Measurements from ENCODE around the gene FHDC1.

The FHDC1 gene

GRCh38 chr4:153014460-153014859, 78.3 kb downstream of the FHDC1 start:
- no peak for DNase-seq

DNA sequence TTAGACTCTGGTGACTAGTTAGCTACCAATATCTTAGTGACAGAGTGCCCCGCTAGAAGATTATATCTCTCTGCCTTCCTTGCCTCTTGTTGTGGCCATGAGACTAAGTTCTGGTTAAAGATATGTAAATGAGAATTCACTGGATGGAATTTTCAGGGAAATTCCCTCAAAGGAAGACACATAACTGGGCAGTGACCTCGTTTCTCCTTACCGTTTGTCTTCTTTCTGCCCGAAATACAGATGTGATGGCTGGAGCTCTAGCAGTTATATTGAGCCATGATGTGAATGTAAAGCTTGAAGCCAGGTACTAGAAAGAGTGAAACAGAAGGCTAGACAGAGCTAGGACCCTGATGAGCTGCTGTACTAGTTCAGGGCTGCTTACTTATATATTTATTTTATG, 80.5 kb downstream of the FHDC1 start:
- DNase-seq, result no peak

DNA sequence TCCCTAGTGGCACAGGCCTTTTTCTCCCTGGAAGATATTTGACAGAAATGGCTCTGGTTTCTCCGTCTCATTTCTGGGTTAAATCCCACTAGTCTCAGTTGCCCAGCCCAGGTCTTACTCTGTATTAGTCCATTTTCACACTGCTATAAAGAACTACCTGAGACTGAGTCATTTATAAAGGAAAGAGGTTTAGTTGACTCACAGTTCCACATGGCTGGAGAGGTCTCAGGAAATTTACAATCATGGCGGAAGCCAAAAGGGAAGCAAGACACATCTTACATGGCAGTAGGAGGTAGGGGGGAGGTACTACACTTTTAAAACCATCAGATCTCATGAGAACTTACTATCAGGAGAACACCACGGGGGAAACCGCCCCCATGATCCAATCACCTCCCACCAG, 81.9 kb downstream of the FHDC1 start:
- DNase-seq, result no peak

DNA sequence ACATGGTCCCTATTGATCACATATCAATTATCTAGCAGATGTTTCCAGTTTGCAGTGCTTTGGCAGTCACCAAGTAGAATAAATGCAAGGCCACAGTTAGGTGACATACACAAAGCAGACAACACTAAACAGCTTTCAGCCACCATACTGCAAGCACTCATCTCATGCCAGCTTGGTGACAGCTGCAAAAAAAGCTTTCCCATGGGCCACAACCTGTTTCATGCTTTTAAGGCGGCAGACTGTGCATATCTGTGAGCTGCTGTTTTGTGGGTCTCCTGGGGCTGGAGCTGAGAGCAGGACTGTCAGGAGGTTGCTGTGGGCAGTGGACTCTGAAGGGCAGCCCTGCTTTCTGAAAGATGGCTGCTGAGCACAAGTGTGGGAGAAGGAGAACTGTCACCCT, 82.6 kb downstream of the FHDC1 start:
- no peak for DNase-seq

- no peak for DNase-seq
These were observed 83.8 kb downstream of the FHDC1 start for GRCh38 chr4:153019906-153020305.

DNA sequence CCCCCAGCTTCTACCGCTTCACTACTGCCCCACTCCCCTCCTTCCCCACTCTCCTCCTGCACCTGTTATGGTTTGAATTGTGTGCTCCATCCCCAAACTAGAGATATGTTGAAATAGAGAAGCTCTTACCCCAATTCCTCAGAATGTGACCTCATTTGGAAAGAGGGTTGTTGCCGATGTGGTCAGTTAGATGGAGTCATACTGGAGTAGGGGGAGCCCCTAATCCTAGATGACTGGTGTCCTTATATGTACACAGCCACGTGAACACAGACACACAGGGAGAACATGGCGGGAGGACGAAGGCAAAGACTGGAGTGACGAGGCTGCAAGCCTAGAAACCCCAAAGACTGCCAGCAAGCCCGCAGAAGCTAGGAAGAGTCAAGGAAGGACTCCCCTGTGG, 84.3 kb downstream of the FHDC1 start:
- DNase-seq, result no peak

- peak; percentile 11 for DNase-seq
These were observed 85.2 kb downstream of the FHDC1 start for GRCh38 chr4:153021276-153021675.

DNA sequence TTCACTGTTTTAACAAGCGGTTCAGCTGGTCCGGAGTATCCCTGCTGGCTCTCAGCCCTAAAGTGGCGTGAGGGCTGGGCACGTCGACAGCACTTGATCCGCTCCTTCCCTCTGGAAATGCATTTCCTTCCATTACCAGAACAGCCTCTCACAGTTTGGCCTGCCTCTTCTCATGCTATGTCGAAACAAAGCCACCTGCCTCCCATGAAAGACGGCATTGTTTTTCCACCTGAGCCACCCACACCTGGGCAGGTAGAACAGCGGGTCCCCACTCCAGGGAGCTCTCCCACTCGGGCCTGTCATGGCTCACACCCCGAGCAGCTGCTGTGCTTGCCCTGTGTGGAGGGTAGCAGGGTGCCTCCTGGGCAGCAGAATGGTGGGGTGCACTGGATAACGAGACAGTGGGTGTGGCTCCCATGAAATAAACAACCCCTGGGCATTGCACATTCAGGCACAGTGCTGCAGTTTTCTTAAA, 86.2 kb downstream of the FHDC1 start:
- peak; percentile 73 for DNase-seq

DNA sequence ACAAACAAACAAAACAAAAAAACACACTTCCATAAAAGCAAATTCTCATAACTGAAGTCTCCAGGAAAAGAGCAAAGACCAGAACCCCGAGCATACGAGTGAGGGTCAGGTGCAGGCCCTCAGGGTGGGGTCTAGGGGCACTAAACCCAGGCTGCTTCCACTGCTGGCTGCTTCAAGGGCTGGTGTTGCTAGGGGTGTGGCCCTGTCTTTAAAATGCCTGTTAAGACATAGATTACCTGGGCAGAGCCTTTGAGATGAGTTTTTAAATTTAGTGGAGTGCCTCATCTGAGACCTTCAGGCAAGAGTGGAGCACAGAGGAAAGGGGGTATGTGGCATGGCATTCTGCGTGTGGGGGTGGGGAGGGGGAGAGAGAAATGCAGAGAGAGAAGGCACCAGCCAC, 87.0 kb downstream of the FHDC1 start:
- no peak for DNase-seq

DNA sequence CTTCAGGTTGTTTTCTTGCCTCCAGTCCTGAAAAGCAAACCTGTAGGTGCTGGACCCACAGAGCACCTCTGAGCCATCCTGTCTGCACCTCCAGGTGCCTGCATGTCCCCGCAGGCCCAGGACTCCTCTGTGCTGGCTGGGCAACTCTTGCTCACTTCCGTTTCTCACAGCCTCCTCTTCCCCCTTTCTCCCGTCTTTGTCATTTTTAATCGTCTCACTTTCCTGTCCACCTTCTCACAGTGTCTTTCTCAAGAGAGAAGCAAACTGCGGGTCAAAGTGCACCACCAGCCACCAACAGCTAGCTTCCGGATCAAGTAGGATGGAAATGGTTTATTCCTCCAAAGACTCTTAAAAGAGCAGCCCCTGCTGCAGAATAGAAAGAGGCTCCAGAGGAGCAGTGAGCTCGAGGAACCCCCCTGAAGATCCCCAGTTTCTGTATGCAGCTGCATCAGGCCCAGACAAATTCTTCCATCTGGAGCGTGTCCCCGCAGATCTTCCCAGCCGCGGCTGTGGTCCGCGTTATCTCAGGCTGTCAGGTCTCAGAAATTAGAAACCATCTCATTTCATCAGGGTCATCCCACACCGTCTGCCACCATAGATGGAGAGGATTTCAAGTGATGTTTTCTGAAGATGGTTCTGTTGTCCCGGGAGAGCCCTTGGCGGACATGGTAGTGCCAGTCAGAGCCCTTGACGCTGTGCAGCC, 87.7 kb downstream of the FHDC1 start:
- DNase-seq, result peak; percentile 28

DNA sequence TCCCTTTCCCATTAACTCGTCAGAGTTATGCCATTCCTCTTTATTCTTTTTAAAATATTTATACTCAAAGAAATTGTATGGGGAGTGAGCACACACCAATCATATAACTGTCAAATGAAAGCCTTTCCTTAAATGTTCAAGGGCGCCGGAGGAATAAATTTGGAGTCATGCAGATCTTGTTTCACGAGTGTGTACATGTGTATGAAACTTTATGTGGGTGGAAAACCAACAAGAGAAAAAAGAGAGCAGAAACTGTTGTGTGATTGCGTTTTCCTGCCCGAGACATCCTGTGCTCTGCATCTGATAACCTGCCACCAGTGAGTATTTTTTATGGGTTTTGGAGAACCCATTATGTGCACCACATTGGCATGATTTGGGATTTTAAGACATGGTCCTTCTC, 88.3 kb downstream of the FHDC1 start:
- DNase-seq, result no peak

- no peak for DNase-seq
These were observed 89.3 kb downstream of the FHDC1 start for GRCh38 chr4:153025406-153025805.

GRCh38 chr4:153026591-153027346, 90.6 kb downstream of the FHDC1 start:
- DNase-seq, result no peak

GRCh38 chr4:153027866-153028265, 91.7 kb downstream of the FHDC1 start:
- DNase-seq, result no peak

- DNase-seq, result no peak
These were observed 92.4 kb downstream of the FHDC1 start for GRCh38 chr4:153028535-153028934.

Data from DMS79 (cell line).